Testis (tissue), 3 donors: ENCODE results near the gene PEPD. TPM values are rescaled to one million over a fixed set of nuclear protein-coding genes. Genes with fewer than 3 reads are reported as not detected.
"Not testable (repeated sequence)": the region's sequence is repeated elsewhere in the genome, so short reads cannot be mapped to it uniquely, and the experiment has no call there.

Experiments used
- DNase-seq: peaks from one replicate; pipeline ENCODE4 v3.0.0-alpha.2; 2019
- H3K27ac ChIP-seq, 2 donors: fragments of 200-600 bp; sonication (generic); one replicate each; pipeline ENCODE4 v1.5.1; 2019
- H3K27me3 ChIP-seq: fragments of 200-600 bp; sonication (generic); one replicate; pipeline ENCODE4 v1.5.1; 2019
- H3K36me3 ChIP-seq: fragments of 200-600 bp; sonication (generic); one replicate; pipeline ENCODE4 v1.5.1; 2017; ENCODE audit warnings: low read depth; ENCODE audit errors: missing control alignments
- H3K4me1 ChIP-seq: fragments of 200-600 bp; sonication (generic); one replicate; pipeline ENCODE4 v1.5.1; 2019
- H3K4me3 ChIP-seq, 2 donors: fragments of 200-600 bp; sonication (generic); one replicate each; pipeline ENCODE4 v1.5.1; 2017 to 2019
- H3K9me3 ChIP-seq: fragments of 200-600 bp; sonication (generic); one replicate; pipeline ENCODE4 v1.5.1; 2017
- POLR2A ChIP-seq: fragments of 450-650 bp; IDR thresholded peaks from one replicate; pipeline ENCODE4 v1.6.1; 2017; ENCODE audit warnings: antibody characterized with exemption, mild to moderate bottlenecking, moderate library complexity
- WGBS, 2 donors: methylation state at CpG; one replicate each; pipeline ENCODE4 v1.1.5; 2018; 5-methylcytosine and 5-hydroxymethylcytosine counted together
- intact Hi-C: fragments of 100-400 bp; cut with DNase I; formaldehyde crosslinking; loops from one replicate; pipeline ENCODE4 v1.15.1; 2023; ENCODE audit warnings: low total_unique reads
- polyA plus RNA-seq: library from polyadenylated mRNA; stranded (reverse); fragments of 350-450 nt; fragmentation: Illumina TruSeq; extraction: RNeasy Lipid Tissue Mini Kit (QIAGEN cat#74804); gene quantifications from one replicate; pipeline ENCODE4 v1.2.3, GENCODE V29; 2014; ENCODE audit warnings: low read depth, low replicate concordance; ENCODE audit not compliant: insufficient read depth
- total RNA-seq, 2 donors: library from RNA; depleted of rRNA; stranded (reverse); fragments of >200 nt; gene quantifications; one replicate each; pipeline ENCODE4 v1.2.3, GENCODE V29; 2016
- TF ChIP-seq, protein P1 (sequence below), 3 experiments: fragments of 450-650 bp in 2 of 3; fragments of 200-600 bp in 1 of 3; sonication (generic) in 1 of 3; IDR thresholded peaks; one replicate each; pipeline ENCODE4 v1.5.1; 2016 to 2019; ENCODE audit warnings: antibody characterized with exemption in 3 of 3, mild to moderate bottlenecking in 2 of 3, moderate library complexity in 1 of 3

Gene PEPD
- total and polyA plus RNA-seq, 3 donors from 2014 or later: 51.1 to 87.9 (median 58.0) TPM

DNA sequence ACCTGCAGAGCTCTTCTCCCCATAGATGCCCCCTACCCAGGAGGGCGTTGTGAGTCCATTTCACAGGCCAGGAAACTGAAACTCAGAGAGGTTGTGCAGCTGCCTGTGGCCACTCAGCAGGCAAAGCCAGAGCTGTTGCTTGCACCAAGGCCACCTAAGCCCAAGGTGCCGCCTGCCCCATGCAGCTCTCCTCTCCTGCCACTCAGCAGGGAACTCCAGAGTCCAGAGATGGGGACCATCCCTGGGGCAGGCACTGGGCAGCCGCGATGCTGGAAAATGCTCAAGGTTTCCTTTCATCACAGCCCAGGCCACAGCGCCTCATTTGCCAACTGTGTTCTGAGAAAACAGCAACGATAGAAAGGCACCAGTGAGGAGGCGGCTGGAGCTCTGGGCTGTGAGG, 41.0 kb upstream of the PEPD start:
- Histone ChIP-seq H3K4me3 (no peak overlapping the region), H3K9me3 (no peaks in the 10 kb centered on the region), H3K4me1 (no peaks in the 10 kb centered on the region), H3K36me3 (no peaks in the 10 kb centered on the region), H3K27me3 (no peaks in the 10 kb centered on the region), H3K27ac (no peak overlapping the region)
- no peak for DNase-seq
- TF ChIP-seq, protein P1, sequence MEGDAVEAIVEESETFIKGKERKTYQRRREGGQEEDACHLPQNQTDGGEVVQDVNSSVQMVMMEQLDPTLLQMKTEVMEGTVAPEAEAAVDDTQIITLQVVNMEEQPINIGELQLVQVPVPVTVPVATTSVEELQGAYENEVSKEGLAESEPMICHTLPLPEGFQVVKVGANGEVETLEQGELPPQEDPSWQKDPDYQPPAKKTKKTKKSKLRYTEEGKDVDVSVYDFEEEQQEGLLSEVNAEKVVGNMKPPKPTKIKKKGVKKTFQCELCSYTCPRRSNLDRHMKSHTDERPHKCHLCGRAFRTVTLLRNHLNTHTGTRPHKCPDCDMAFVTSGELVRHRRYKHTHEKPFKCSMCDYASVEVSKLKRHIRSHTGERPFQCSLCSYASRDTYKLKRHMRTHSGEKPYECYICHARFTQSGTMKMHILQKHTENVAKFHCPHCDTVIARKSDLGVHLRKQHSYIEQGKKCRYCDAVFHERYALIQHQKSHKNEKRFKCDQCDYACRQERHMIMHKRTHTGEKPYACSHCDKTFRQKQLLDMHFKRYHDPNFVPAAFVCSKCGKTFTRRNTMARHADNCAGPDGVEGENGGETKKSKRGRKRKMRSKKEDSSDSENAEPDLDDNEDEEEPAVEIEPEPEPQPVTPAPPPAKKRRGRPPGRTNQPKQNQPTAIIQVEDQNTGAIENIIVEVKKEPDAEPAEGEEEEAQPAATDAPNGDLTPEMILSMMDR (IDR thresholded peaks at IDR 0.05): no peak
- TF ChIP-seq POLR2A: no peak
- WGBS, 2 donors: 77% methylated on average over 6 to 7 of the region's 7 CpGs
- intact Hi-C loops: no loop called here

DNA sequence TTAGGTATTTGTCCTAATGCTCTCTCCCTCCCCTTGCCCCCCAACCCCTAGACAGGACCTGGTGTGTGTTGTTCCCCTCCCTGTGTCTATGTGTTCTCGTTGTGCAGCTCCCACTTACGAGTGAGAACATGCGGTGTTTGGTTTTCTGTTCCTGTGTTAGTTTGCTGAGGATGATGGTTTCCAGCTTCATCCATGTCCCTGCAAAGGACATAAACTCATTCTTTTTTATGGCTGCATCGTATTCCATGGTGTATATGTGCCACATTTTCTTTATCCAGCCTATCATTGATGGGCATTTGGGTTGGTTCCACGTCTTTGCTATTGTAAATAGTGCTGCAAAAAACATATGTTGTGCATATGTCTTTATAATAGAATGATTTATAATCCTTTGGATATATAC, 40.1 kb upstream of the PEPD start:
- intact Hi-C loops, H3K27ac ChIP-seq, H3K4me3 ChIP-seq, DNase-seq, H3K36me3 ChIP-seq, H3K9me3 ChIP-seq, H3K4me1 ChIP-seq, H3K27me3 ChIP-seq: not testable (repeated sequence)
- 83 to 89% methylated on average over 5 of the region's 5 CpGs for WGBS, 2 donors

DNA sequence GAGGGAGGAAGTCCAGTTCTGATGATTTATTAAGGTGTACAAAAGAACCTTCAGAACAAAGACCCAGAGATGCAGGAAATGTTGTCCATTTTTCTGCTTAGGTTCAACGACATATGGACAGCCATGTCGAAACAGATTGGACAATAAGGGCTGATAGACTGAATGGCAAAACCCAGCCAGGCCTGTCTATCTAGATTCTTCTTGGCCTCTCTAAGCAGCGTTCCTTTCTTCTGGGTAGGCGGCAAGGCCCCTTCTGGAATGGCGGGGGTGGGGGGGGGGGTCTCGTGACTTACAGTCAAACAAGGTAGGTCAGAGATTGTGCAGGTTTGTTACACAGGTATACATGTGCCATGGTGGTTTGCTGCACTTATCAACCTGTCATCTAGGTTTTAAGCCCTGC, 39.7 kb upstream of the PEPD start:
- Histone ChIP-seq H3K36me3 (no peaks in the 10 kb centered on the region), H3K4me3 (no peak overlapping the region), H3K9me3 (no peaks in the 10 kb centered on the region), H3K27ac (no peak overlapping the region), H3K4me1 (no peaks in the 10 kb centered on the region), H3K27me3 (no peaks in the 10 kb centered on the region)
- intact Hi-C loops: no loop called here
- 87% methylated on average over 6 of the region's 6 CpGs for WGBS, 2 donors
- no peak for DNase-seq
- no peak for TF ChIP-seq POLR2A
- TF ChIP-seq, protein P1 (IDR thresholded peaks at IDR 0.05): no peak

DNA sequence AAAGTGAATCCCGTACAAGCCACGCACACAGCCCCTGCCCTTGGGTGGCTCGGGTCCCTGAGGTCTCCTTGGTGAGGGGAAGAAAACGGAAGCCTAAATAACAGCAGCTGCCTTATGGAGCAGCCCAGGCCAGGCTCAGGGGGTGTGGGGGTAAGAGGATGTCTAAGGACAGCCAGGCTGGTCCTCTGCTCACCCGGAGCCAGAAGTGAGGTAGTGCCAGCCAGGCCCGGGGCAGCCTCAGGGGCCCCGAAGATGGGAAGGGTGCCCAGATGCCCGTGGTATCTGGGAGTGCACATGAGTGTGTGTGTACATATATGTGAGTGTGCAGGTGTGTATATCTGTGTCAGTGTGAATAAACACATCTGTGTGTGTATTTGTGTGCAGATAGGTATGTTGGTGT, 38.4 kb upstream of the PEPD start:
- H3K9me3 ChIP-seq: no peaks in the 10 kb centered on the region
- no peaks in the 10 kb centered on the region for H3K27me3 ChIP-seq
- no peak overlapping the region for H3K4me3 ChIP-seq
- TF ChIP-seq POLR2A: no peak
- TF ChIP-seq, protein P1 (IDR thresholded peaks at IDR 0.05): no peak
- 86 to 90% methylated on average over 5 to 8 of the region's 8 CpGs for WGBS, 2 donors
- intact Hi-C loops: no loop called here
- no peaks in the 10 kb centered on the region for H3K36me3 ChIP-seq
- no peak for DNase-seq
- no peak overlapping the region for H3K27ac ChIP-seq
- H3K4me1 ChIP-seq: no peaks in the 10 kb centered on the region

DNA sequence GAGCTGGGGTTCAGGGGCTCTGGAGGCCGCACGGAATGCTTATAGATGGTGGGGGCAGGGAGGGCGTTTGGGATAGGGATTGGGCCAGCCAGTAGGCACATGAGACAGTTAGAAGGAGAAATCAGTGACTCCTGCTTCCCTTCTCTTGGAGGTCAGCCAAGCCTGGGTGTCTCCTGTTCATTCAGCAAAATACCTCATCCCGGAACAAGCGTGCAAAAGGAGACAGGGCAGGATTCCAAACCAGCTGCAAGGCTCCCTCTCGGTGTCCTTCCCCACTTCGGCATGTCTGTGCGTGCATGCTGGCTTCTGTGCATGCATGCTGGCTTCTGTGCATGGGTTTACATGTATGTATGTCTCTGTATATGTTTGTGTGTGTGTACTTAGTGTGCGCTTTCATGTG, 37.3 kb upstream of the PEPD start:
- intact Hi-C loops: no loop called here
- H3K27ac ChIP-seq: no peak overlapping the region
- no peaks in the 10 kb centered on the region for H3K27me3 ChIP-seq
- WGBS, 2 donors: 46 to 59% methylated on average over 9 of the region's 9 CpGs
- H3K4me3 ChIP-seq: no peak overlapping the region
- no peaks in the 10 kb centered on the region for H3K36me3 ChIP-seq
- no peak for DNase-seq
- H3K9me3 ChIP-seq: no peaks in the 10 kb centered on the region
- TF ChIP-seq POLR2A: no peak
- TF ChIP-seq, protein P1 (IDR thresholded peaks at IDR 0.05): no peak
- no peaks in the 10 kb centered on the region for H3K4me1 ChIP-seq
